HL-60 (cell line): ENCODE results near the gene LRP8.

Source experiments
- GABPA ChIP-seq: IDR thresholded peaks from 2 replicates; pipeline ENCODE4 v1.6.1; 2012; ENCODE audit warnings: low read depth
- POLR2AphosphoS5 ChIP-seq: IDR thresholded peaks from 2 replicates; pipeline ENCODE4 v1.6.1; 2012; ENCODE audit warnings: low read depth
- SPI1 ChIP-seq: IDR thresholded peaks from 2 replicates; pipeline ENCODE4 v1.6.1; 2012; ENCODE audit warnings: low read depth, mild to moderate bottlenecking, borderline replicate concordance
- TF ChIP-seq, protein P1 (sequence below): IDR thresholded peaks from one replicate; pipeline ENCODE4 v1.5.1; 2011; ENCODE audit warnings: low read length, control low read depth, inconsistent platforms; ENCODE audit not compliant: insufficient read depth
- TF ChIP-seq, protein P2 (sequence below): IDR thresholded peaks from 2 replicates; pipeline ENCODE4 v1.6.1; 2012; ENCODE audit warnings: low read depth; ENCODE audit not compliant: insufficient replicate concordance

DNA sequence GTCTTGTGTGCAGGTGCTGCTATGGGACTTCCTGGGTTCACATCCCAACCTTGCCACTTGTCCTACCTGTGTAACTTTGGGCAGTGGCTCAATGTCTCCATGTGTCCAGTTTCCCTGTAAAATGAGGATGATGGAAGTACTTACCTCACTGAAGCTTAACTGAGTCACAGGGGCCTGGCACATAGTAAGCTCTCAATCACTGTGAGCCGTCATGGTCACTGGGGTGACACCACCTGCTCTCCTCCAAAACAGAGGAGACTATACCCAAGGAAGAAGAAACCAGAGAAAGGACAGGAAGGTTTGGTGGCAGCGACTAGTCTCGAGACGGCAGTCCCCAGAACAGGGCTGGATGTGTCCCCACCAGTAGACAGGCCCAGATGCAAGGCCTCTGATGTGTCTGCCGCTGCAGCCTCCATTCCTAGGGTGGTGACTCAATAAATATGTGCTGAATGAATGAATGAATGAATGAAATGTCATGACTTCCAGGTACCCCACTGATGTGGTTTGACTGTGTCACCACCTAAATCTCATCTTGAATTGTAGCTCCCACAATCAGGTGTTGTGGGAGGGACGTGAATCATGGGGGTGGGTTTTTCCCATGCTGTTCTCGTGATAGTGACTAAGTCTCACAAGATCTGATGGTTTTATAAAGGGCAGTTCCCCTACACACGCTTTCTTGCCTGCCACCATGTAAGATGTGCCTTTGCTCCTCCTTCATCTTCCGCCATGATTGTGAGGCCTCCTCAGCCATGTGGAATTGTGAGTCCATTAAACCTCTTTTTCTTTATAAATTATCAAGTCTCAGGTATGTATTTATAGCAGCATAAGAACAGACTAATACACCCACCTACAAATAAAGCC lies 13.0 kb upstream of the LRP8 start:
- TF ChIP-seq, protein P1, sequence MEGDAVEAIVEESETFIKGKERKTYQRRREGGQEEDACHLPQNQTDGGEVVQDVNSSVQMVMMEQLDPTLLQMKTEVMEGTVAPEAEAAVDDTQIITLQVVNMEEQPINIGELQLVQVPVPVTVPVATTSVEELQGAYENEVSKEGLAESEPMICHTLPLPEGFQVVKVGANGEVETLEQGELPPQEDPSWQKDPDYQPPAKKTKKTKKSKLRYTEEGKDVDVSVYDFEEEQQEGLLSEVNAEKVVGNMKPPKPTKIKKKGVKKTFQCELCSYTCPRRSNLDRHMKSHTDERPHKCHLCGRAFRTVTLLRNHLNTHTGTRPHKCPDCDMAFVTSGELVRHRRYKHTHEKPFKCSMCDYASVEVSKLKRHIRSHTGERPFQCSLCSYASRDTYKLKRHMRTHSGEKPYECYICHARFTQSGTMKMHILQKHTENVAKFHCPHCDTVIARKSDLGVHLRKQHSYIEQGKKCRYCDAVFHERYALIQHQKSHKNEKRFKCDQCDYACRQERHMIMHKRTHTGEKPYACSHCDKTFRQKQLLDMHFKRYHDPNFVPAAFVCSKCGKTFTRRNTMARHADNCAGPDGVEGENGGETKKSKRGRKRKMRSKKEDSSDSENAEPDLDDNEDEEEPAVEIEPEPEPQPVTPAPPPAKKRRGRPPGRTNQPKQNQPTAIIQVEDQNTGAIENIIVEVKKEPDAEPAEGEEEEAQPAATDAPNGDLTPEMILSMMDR: no peak
- TF ChIP-seq, protein P2, sequence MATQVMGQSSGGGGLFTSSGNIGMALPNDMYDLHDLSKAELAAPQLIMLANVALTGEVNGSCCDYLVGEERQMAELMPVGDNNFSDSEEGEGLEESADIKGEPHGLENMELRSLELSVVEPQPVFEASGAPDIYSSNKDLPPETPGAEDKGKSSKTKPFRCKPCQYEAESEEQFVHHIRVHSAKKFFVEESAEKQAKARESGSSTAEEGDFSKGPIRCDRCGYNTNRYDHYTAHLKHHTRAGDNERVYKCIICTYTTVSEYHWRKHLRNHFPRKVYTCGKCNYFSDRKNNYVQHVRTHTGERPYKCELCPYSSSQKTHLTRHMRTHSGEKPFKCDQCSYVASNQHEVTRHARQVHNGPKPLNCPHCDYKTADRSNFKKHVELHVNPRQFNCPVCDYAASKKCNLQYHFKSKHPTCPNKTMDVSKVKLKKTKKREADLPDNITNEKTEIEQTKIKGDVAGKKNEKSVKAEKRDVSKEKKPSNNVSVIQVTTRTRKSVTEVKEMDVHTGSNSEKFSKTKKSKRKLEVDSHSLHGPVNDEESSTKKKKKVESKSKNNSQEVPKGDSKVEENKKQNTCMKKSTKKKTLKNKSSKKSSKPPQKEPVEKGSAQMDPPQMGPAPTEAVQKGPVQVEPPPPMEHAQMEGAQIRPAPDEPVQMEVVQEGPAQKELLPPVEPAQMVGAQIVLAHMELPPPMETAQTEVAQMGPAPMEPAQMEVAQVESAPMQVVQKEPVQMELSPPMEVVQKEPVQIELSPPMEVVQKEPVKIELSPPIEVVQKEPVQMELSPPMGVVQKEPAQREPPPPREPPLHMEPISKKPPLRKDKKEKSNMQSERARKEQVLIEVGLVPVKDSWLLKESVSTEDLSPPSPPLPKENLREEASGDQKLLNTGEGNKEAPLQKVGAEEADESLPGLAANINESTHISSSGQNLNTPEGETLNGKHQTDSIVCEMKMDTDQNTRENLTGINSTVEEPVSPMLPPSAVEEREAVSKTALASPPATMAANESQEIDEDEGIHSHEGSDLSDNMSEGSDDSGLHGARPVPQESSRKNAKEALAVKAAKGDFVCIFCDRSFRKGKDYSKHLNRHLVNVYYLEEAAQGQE: no peak
- TF ChIP-seq POLR2AphosphoS5: no peak
- no peak for TF ChIP-seq SPI1
- no peak for TF ChIP-seq GABPA
